Fibroblast of the aortic adventitia (primary cell): ENCODE measurements around the gene KIF23. TPM values are rescaled to one million over a fixed set of nuclear protein-coding genes. Genes with fewer than 3 reads are reported as not detected.

ENCODE experiments used
- DNase-seq: peaks from one replicate; pipeline ENCODE4 v3.0.0-alpha.2; 2010; ENCODE audit warnings: low read depth
- H3K4me3 ChIP-seq: 2 replicates; pipeline ENCODE4 v1.5.1; 2011; ENCODE audit warnings: low read depth, mild to moderate bottlenecking, control low read depth, low read length, moderate library complexity
- total RNA-seq: library from RNA; depleted of rRNA; stranded (reverse); fragments of >200 nt; gene quantifications from 2 replicates; pipeline ENCODE4 v1.2.3, GENCODE V29; 2012; ENCODE audit warnings: low replicate concordance
- TF ChIP-seq, protein P1 (sequence below): IDR thresholded peaks from 2 replicates; pipeline ENCODE4 v1.5.1; 2011; ENCODE audit warnings: mild to moderate bottlenecking, low read length, control low read depth, inconsistent platforms; ENCODE audit not compliant: insufficient read depth

The KIF23 gene
- total RNA-seq, 1 donor, result 48.6 TPM

DNA sequence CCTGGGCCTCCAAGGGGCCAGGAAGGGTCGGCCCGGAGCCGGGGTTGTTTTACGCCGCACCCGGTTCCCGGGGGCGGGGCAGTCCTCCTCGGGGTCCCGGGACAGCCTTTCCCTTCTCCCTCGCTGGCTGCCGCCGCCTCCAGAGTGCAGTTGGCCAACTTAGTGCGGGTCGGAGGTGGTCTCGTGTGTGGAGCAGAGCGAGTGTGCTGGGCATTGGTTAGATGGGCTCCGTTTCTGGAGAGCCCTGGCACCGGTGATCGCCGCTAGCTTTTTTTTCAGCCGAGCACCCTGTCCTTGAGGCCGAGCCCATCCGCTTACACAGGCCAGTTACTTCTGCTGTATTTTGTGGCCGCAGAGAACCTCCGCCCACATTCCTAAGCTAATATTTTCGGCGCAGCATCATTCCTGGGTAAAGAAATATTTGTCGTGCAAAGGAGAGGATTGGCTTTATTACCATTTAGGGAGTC is 585 bp downstream of the KIF23 start:
- TF ChIP-seq, protein P1, sequence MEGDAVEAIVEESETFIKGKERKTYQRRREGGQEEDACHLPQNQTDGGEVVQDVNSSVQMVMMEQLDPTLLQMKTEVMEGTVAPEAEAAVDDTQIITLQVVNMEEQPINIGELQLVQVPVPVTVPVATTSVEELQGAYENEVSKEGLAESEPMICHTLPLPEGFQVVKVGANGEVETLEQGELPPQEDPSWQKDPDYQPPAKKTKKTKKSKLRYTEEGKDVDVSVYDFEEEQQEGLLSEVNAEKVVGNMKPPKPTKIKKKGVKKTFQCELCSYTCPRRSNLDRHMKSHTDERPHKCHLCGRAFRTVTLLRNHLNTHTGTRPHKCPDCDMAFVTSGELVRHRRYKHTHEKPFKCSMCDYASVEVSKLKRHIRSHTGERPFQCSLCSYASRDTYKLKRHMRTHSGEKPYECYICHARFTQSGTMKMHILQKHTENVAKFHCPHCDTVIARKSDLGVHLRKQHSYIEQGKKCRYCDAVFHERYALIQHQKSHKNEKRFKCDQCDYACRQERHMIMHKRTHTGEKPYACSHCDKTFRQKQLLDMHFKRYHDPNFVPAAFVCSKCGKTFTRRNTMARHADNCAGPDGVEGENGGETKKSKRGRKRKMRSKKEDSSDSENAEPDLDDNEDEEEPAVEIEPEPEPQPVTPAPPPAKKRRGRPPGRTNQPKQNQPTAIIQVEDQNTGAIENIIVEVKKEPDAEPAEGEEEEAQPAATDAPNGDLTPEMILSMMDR, result no peak
- peak overlapping the region; percentile 86 for H3K4me3 ChIP-seq
- peak; percentile 92 for DNase-seq

DNA sequence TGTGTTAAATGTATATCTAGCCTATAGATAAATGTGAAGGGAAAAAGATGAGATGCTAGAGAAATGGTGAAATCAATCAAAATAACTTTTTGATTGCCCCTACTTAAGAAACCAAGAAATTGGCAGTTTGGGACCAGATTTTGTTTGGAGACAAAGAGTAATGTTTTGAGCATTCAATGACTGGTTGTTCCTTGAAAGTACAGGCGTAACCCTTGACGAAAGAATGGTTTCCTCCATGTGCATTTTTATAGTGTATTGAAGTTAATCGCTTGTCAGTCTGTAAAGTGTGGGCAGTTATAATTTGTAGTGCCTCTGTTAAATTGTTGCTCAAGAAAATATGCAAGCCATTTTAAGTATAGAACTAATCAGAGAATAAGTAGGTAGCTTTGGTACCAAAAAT is 1.2 kb downstream of the KIF23 start:
- peak; percentile 34 for DNase-seq
- TF ChIP-seq, protein P1, result no peak
- peak overlapping the region; percentile 34 for H3K4me3 ChIP-seq

DNA sequence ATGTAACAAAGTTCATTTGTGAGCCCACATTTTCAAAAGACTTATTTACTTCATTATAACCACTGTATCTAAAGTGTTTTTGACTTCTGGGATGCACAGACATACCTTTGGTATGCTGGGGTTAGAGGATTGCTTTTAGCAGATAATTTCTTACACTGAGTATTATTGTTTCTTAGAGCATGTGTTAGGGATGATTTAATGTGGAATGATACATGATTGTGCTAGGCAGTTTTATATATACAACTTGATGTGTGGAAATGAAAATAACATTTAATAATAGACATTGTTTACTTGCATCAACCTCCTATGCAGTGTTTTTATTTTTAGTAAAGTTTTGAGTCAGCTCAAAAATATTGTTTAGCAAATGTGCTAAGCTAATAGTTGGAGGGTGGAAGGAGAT is 3.4 kb downstream of the KIF23 start:
- H3K4me3 ChIP-seq, result no peak overlapping the region
- DNase-seq, result no peak
- TF ChIP-seq, protein P1, result no peak

DNA sequence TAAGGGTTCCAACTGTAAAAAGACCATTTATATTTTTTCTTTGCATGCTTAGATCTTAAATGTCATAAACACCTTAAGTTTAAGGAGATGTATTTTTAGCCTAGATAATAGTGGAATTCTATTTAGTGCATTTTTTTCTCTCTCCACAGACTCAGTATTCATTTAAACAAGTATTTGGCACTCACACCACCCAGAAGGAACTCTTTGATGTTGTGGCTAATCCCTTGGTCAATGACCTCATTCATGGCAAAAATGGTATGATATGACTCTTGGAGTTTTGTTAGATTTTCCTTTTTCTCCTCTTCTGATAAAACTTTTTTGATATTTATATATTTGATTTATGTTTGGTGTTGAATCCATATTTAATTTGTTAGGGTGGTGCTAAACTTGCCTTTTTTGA is 7.3 kb downstream of the KIF23 start:
- TF ChIP-seq, protein P1, result no peak
- no peak overlapping the region for H3K4me3 ChIP-seq
- DNase-seq, result peak; percentile 39

DNA sequence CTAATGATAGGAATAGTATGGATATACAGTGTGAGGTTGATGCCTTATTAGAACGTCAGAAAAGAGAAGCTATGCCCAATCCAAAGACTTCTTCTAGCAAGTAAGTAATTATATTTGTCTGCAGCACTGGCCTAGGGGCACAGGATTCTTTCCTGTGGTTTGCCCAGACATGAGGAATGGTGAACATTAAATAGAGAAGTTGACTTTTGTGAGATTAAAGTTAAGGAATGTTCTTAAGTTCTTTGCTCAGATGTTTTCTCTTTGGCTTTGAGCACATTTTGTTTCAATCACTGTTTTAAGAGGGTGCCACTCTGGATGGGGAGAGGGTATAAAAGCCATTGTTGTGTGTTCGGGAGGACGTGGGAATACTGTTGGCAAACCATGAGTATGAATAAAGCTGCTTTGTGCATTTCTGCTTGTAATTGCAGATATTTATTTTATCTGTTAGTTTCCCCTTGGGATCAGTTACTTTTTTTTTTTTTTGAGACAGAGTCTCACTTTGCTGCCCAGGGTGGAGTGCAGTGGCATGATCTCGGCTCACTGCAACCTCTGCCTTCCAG is 8.3 kb downstream of the KIF23 start:
- TF ChIP-seq, protein P1, result no peak
- no peak for DNase-seq
- H3K4me3 ChIP-seq, result no peak overlapping the region

DNA sequence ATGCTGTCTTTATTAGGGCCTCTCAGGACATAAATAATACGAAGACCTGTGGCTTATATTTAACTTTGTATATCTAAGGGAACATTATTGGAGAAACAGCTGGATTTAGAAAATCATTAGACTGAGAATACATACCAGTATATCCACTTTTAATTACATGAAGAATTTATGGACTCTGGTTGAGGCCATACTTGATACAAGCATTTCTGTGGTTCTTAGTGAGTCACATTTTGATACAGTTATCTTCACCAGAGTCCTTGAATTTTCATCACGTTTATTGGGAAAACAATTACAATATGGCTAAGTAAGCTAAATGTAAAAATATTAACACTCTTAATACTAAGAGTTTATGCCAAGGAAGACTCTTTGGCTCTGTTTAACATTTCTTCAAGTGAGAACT is 9.9 kb downstream of the KIF23 start:
- H3K4me3 ChIP-seq, result no peak overlapping the region
- no peak for DNase-seq
- TF ChIP-seq, protein P1, result no peak
